GM12878 (cell line): Measurements from ENCODE around the gene LURAP1L. TPM values are rescaled to one million over a fixed set of nuclear protein-coding genes. Genes with fewer than 3 reads are reported as not detected.

Experiments
- ATAC-seq: fragments of 200-7000 bp; cut with Tn5 transposase; 3 replicates; pipeline ENCODE4 v1.9.1; 2020; ENCODE audit warnings: mild to moderate bottlenecking, moderate library complexity
- BruUV-seq: library from RNA; stranded (reverse); fragments of 400-500 nt; replicated peaks from 2 replicates; lab custom pipeline; 2021; lab: Mats Ljungman, UMichigan
- CTCF ChIA-PET: fragments of 300-600 bp; sonication (Branson Sonifier 250); formaldehyde crosslinking; extraction: SDS; loops from one replicate; lab custom pipeline; 2021; ENCODE audit warnings: inconsistent platforms; lab: Yijun Ruan, JAX
- POLR2A ChIA-PET: fragments of 350-600 bp; formaldehyde crosslinking; extraction: SDS; loops from one replicate; lab custom pipeline; 2021; ENCODE audit warnings: inconsistent platforms; lab: Charles Lee
- RAD21 ChIA-PET: fragments of 300-600 bp; sonication (Branson Sonifier 250); formaldehyde crosslinking; loops from one replicate; lab custom pipeline; 2023; ENCODE audit warnings: antibody characterized with exemption; ENCODE audit not compliant: unreplicated experiment; lab: Charles Lee
- SMC1A ChIA-PET: fragments of 300-600 bp; sonication (Branson Sonifier 250); formaldehyde crosslinking; loops from one replicate; lab custom pipeline; 2023; ENCODE audit not compliant: unreplicated experiment, uncharacterized antibody; lab: Charles Lee
- DNase-seq: peaks from one replicate; pipeline ENCODE4 v3.0.0-alpha.2; 2011; ENCODE audit warnings: low read depth, low spot score
- FAIRE-seq: peaks from 3 replicates; lab custom pipeline; 2011; peaks lifted over from hg19 to GRCh38; lab: Jason Lieb, UNC
- H2AFZ ChIP-seq: 2 replicates; pipeline ENCODE4 v1.6.0; 2011; ENCODE audit warnings: low read depth, low read length, control low read depth; ENCODE audit not compliant: control insufficient read depth
- H3K27ac ChIP-seq: 2 replicates; pipeline ENCODE4 v1.5.1; 2011; ENCODE audit warnings: control low read depth; ENCODE audit not compliant: control insufficient read depth, insufficient read depth
- H3K27me3 ChIP-seq, 2 experiments: replicated peaks in 1 of 2; 2 replicates each; pipeline versions ENCODE4 v1.6.0 to v1.6.1; 2011; ENCODE audit warnings: low read length in 1 of 2; ENCODE audit not compliant: control insufficient read depth in 2 of 2, insufficient read depth in 2 of 2
- H3K36me3 ChIP-seq, 2 experiments: 2 replicates each; pipeline ENCODE4 v1.5.1; 2011; ENCODE audit warnings: low read length in 1 of 2; ENCODE audit not compliant: control insufficient read depth in 2 of 2, insufficient read depth in 2 of 2
- H3K4me1 ChIP-seq: 2 replicates; pipeline ENCODE4 v1.6.1; 2011; ENCODE audit warnings: mild to moderate bottlenecking, low read length, moderate library complexity, mixed read lengths; ENCODE audit not compliant: control insufficient read depth, insufficient read depth
- H3K4me2 ChIP-seq: 2 replicates; pipeline ENCODE4 v1.6.0; 2011; ENCODE audit warnings: control low read depth; ENCODE audit not compliant: control insufficient read depth, insufficient read depth
- H3K4me3 ChIP-seq: fragments of 200-600 bp; sonication (generic); 2 replicates; pipeline ENCODE4 v1.5.1; 2016
- H3K79me2 ChIP-seq: 2 replicates; pipeline ENCODE4 v1.6.0; 2011; ENCODE audit warnings: low read length; ENCODE audit not compliant: control insufficient read depth, insufficient read depth
- H3K9ac ChIP-seq: 2 replicates; pipeline ENCODE4 v1.8.0; 2011; ENCODE audit warnings: low read length, control low read depth, mixed read lengths; ENCODE audit not compliant: control insufficient read depth, insufficient read depth
- H3K9me3 ChIP-seq: replicated peaks from 3 replicates; pipeline ENCODE4 v1.5.1; 2011; ENCODE audit warnings: mild to moderate bottlenecking, low read length; ENCODE audit not compliant: control insufficient read depth, insufficient read depth
- H4K20me1 ChIP-seq: 2 replicates; pipeline ENCODE4 v1.6.0; 2011; ENCODE audit not compliant: control insufficient read depth, insufficient read depth
- BCL11A ChIP-seq: IDR thresholded peaks from 2 replicates; pipeline ENCODE4 v1.6.1; 2011; ENCODE audit warnings: low read depth, low read length
- CBFB ChIP-seq: IDR thresholded peaks from 2 replicates; pipeline ENCODE4 v1.6.1; 2016; ENCODE audit warnings: antibody characterized with exemption, low read depth
- EED ChIP-seq: sonication (generic); IDR thresholded peaks from 2 replicates; pipeline ENCODE4 v1.6.1; 2016; ENCODE audit warnings: antibody characterized with exemption, low read depth
- EGR1 ChIP-seq, 2 experiments: IDR thresholded peaks; 1 replicate in 1 of 2; 2 replicates in 1 of 2; pipeline ENCODE4 v1.6.1; 2011 to 2012; ENCODE audit warnings: low read depth in 2 of 2, low read length in 2 of 2, borderline replicate concordance in 1 of 2, mild to moderate bottlenecking in 1 of 2, moderate library complexity in 1 of 2
- GABPA ChIP-seq: IDR thresholded peaks from 2 replicates; pipeline ENCODE4 v1.6.1; 2014; ENCODE audit warnings: antibody characterized with exemption, low read depth, mild to moderate bottlenecking, inconsistent platforms
- HDGF ChIP-seq: fragments of 450-650 bp; IDR thresholded peaks from 2 replicates; pipeline ENCODE4 v1.6.1; 2016; ENCODE audit warnings: antibody characterized with exemption
- NFXL1 ChIP-seq: fragments of 450-650 bp; IDR thresholded peaks from 2 replicates; pipeline ENCODE4 v1.6.1; 2017; ENCODE audit warnings: antibody characterized with exemption, mild to moderate bottlenecking, borderline replicate concordance
- ZBTB11 ChIP-seq: fragments of 450-650 bp; formaldehyde crosslinking; IDR thresholded peaks from 2 replicates; pipeline ENCODE4 v1.5.0; 2022; ENCODE audit warnings: mild to moderate bottlenecking, missing genetic modification characterization
- WGBS: methylation state at CpG from one replicate; pipeline ENCODE4 v1.1.6; 2016; ENCODE audit warnings: low lambda C conversion rate; ENCODE audit not compliant: insufficient replicate concordance, insufficient coverage; ENCODE audit errors: missing lambda C conversion rate; 5-methylcytosine and 5-hydroxymethylcytosine counted together
- in situ Hi-C: fragments of 300-500 bp; cut with MboI; formaldehyde crosslinking; loops from 9 replicates; pipeline ENCODE4 v1.14.3; 2018; ENCODE audit warnings: mixed read lengths
- intact Hi-C: fragments of 100-400 bp; cut with micrococcal nuclease; formaldehyde crosslinking; loops from one replicate; pipeline ENCODE4 v1.14.2; 2022; ENCODE audit not compliant: unreplicated experiment
- polyA plus RNA-seq, 11 experiments: library from polyadenylated mRNA; depleted of rRNA in 4 of 11; unstranded in 6 of 11; stranded (reverse) in 5 of 11; fragments of >200 nt; fragmentation: Nextera tagmentation in 4 of 11; fragmentation: Illumina TruSeq in 1 of 11; extraction: Ambion mirVana in 4 of 11; extraction: Trizol in 1 of 11; gene quantifications; 1 replicate in 1 of 11; 2 replicates in 10 of 11; pipeline versions ENCODE4 v1.2.1 to v1.2.3, GENCODE V29; 2011 to 2016; ENCODE audit warnings: inconsistent platforms in 2 of 11, missing spikeins in 2 of 11, low read depth in 1 of 11
- total RNA-seq, 4 experiments: library from RNA; depleted of rRNA in 3 of 4; stranded (reverse); fragments of >200 nt in 3 of 4; fragmentation: Illumina TruSeq in 1 of 4; extraction: Trizol in 1 of 4; gene quantifications; 2 replicates each; pipeline versions ENCODE4 v1.2.1 to v1.2.3, GENCODE V29; 2013 to 2021
- TF ChIP-seq, protein P1 (sequence below): IDR thresholded peaks from 2 replicates; pipeline ENCODE4 v1.6.1; 2012; ENCODE audit warnings: mild to moderate bottlenecking, low read depth, low read length
- TF ChIP-seq, protein P2 (sequence below): IDR thresholded peaks from 2 replicates; pipeline ENCODE4 v1.6.1; 2011; ENCODE audit warnings: low read depth, mild to moderate bottlenecking, low read length, moderate library complexity, borderline replicate concordance; ENCODE audit errors: extremely low read depth
- TF ChIP-seq, protein P3 (sequence below): fragments of 450-650 bp; IDR thresholded peaks from 2 replicates; pipeline ENCODE4 v1.6.1; 2017; ENCODE audit warnings: mild to moderate bottlenecking, moderate library complexity

LURAP1L gene
- total and polyA plus RNA-seq, 10 of the 15 experiments (the other 5 are each of a cell fraction or from before 2014, with no cell fraction given): 0.19 to 3.7 (median 0.69) TPM

- in situ Hi-C loops: no loop called here
- POLR2A ChIA-PET: no interaction called here
- TF ChIP-seq GABPA: no peak
- no peak for TF ChIP-seq HDGF
- TF ChIP-seq, protein P1, sequence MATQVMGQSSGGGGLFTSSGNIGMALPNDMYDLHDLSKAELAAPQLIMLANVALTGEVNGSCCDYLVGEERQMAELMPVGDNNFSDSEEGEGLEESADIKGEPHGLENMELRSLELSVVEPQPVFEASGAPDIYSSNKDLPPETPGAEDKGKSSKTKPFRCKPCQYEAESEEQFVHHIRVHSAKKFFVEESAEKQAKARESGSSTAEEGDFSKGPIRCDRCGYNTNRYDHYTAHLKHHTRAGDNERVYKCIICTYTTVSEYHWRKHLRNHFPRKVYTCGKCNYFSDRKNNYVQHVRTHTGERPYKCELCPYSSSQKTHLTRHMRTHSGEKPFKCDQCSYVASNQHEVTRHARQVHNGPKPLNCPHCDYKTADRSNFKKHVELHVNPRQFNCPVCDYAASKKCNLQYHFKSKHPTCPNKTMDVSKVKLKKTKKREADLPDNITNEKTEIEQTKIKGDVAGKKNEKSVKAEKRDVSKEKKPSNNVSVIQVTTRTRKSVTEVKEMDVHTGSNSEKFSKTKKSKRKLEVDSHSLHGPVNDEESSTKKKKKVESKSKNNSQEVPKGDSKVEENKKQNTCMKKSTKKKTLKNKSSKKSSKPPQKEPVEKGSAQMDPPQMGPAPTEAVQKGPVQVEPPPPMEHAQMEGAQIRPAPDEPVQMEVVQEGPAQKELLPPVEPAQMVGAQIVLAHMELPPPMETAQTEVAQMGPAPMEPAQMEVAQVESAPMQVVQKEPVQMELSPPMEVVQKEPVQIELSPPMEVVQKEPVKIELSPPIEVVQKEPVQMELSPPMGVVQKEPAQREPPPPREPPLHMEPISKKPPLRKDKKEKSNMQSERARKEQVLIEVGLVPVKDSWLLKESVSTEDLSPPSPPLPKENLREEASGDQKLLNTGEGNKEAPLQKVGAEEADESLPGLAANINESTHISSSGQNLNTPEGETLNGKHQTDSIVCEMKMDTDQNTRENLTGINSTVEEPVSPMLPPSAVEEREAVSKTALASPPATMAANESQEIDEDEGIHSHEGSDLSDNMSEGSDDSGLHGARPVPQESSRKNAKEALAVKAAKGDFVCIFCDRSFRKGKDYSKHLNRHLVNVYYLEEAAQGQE: no peak
- no peak for TF ChIP-seq BCL11A
- no peak for TF ChIP-seq EED
- TF ChIP-seq CBFB: no peak
- no peak for TF ChIP-seq NFXL1
- TF ChIP-seq ZBTB11: no peak
- TF ChIP-seq, protein P2, sequence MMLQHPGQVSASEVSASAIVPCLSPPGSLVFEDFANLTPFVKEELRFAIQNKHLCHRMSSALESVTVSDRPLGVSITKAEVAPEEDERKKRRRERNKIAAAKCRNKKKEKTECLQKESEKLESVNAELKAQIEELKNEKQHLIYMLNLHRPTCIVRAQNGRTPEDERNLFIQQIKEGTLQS: no peak
- TF ChIP-seq, protein P3, sequence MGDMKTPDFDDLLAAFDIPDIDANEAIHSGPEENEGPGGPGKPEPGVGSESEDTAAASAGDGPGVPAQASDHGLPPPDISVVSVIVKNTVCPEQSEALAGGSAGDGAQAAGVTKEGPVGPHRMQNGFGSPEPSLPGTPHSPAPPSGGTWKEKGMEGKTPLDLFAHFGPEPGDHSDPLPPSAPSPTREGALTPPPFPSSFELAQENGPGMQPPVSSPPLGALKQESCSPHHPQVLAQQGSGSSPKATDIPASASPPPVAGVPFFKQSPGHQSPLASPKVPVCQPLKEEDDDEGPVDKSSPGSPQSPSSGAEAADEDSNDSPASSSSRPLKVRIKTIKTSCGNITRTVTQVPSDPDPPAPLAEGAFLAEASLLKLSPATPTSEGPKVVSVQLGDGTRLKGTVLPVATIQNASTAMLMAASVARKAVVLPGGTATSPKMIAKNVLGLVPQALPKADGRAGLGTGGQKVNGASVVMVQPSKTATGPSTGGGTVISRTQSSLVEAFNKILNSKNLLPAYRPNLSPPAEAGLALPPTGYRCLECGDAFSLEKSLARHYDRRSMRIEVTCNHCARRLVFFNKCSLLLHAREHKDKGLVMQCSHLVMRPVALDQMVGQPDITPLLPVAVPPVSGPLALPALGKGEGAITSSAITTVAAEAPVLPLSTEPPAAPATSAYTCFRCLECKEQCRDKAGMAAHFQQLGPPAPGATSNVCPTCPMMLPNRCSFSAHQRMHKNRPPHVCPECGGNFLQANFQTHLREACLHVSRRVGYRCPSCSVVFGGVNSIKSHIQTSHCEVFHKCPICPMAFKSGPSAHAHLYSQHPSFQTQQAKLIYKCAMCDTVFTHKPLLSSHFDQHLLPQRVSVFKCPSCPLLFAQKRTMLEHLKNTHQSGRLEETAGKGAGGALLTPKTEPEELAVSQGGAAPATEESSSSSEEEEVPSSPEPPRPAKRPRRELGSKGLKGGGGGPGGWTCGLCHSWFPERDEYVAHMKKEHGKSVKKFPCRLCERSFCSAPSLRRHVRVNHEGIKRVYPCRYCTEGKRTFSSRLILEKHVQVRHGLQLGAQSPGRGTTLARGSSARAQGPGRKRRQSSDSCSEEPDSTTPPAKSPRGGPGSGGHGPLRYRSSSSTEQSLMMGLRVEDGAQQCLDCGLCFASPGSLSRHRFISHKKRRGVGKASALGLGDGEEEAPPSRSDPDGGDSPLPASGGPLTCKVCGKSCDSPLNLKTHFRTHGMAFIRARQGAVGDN: no peak
- no peak for TF ChIP-seq EGR1 (IDR thresholded peaks at IDR 0.05; ENCODE audit: borderline replicate concordance in 1 of 2, low read depth in 2 of 2, low read length in 2 of 2)
Observed at GRCh38 chr9:12790883-12791282, 16.1 kb downstream of the LURAP1L start.

More at GRCh38 chr9:12790883-12791282, 16.1 kb downstream of the LURAP1L start:
- ChIA-PET SMC1A (interaction anchor here (0.6 to 1.7 kb wide), 5 partner anchors 9 to 146 kb away, joined by 3 to 5 read pairs (median 3); no protein-coding TSS in a partner anchor), RAD21 (interaction anchor here (1.3 kb wide), 1 partner anchor 24 kb away, joined by 3 read pairs; no protein-coding TSS in a partner anchor), CTCF (interaction anchor here (1.0 to 1.2 kb wide), 3 partner anchors 10 to 28 kb away, joined by 3 to 5 read pairs (median 4); no protein-coding TSS in a partner anchor)
- Histone ChIP-seq H3K36me3 (no peaks in the 10 kb centered on the region), H3K4me3 (no peak overlapping the region), H3K9ac (no peak overlapping the region), H3K9me3 (no peaks in the 10 kb centered on the region), H2AFZ (no peak overlapping the region), H4K20me1 (no peaks in the 10 kb centered on the region), H3K27me3 (no peaks in the 10 kb centered on the region), H3K4me2 (no peak overlapping the region), H3K27ac (no peak overlapping the region), H3K79me2 (no peaks in the 10 kb centered on the region), H3K4me1 (no peaks in the 10 kb centered on the region)
- ATAC-seq (peak; percentile 52; the same call in 2 of the 3 replicates), FAIRE-seq (no peak), DNase-seq (no peak)
- intact Hi-C loops: no loop called here
- BruUV-seq: no TSS peak
- 0% methylated on average over 3 of the region's 3 CpGs for WGBS
